GM12878 (cell line): Measurements from ENCODE around the gene HINT1. TPM values are rescaled to one million over a fixed set of nuclear protein-coding genes. Genes with fewer than 3 reads are reported as not detected.

ENCODE experiments used
- BACH1 ChIP-seq: fragments of 450-650 bp; IDR thresholded peaks from 2 replicates; pipeline ENCODE4 v1.6.1; 2017; ENCODE audit warnings: mild to moderate bottlenecking, borderline replicate concordance
- CEBPZ ChIP-seq: fragments of 150-350 bp; IDR thresholded peaks from 2 replicates; pipeline ENCODE4 v1.6.1; 2016; ENCODE audit warnings: low read depth, low read length
- CREM ChIP-seq: IDR thresholded peaks from 2 replicates; pipeline ENCODE4 v1.6.1; 2014; ENCODE audit warnings: antibody characterized with exemption, low read depth
- E2F4 ChIP-seq: IDR thresholded peaks from 2 replicates; pipeline ENCODE4 v1.6.1; 2012; ENCODE audit warnings: low read depth, low read length, improper control_type of control experiment
- FOXM1 ChIP-seq: IDR thresholded peaks from 2 replicates; pipeline ENCODE4 v1.6.1; 2012; ENCODE audit warnings: low read depth, mild to moderate bottlenecking, inconsistent platforms, low read length, moderate library complexity
- IKZF1 ChIP-seq: fragments of 450-650 bp; conservative IDR thresholded peaks from 2 replicates; pipeline ENCODE4 v1.6.1; 2017; ENCODE audit warnings: antibody characterized with exemption, mild to moderate bottlenecking
- LARP7 ChIP-seq: fragments of 450-650 bp; IDR thresholded peaks from 2 replicates; pipeline ENCODE4 v1.6.1; 2017; ENCODE audit warnings: mild to moderate bottlenecking
- MLLT1 ChIP-seq: fragments of 450-650 bp; IDR thresholded peaks from 2 replicates; pipeline ENCODE4 v1.6.1; 2016; ENCODE audit warnings: mild to moderate bottlenecking
- MXI1 ChIP-seq: fragments of 150-350 bp; IDR thresholded peaks from 2 replicates; pipeline ENCODE4 v1.6.1; 2011; ENCODE audit warnings: low read depth, mild to moderate bottlenecking, inconsistent platforms, low read length, improper control_type of control experiment
- NFYB ChIP-seq: IDR thresholded peaks from 2 replicates; pipeline ENCODE4 v1.6.1; 2011; ENCODE audit warnings: low read depth, mild to moderate bottlenecking, low read length, improper control_type of control experiment, moderate library complexity; ENCODE audit not compliant: insufficient read depth
- NKRF ChIP-seq: fragments of 450-650 bp; conservative IDR thresholded peaks from 2 replicates; pipeline ENCODE4 v1.6.1; 2017; ENCODE audit warnings: mild to moderate bottlenecking, moderate library complexity
- NR2C1 ChIP-seq: fragments of 450-650 bp; IDR thresholded peaks from 2 replicates; pipeline ENCODE4 v1.6.1; 2017; ENCODE audit warnings: antibody characterized with exemption, mild to moderate bottlenecking, moderate library complexity
- NR2C2 ChIP-seq: IDR thresholded peaks from 2 replicates; pipeline ENCODE4 v1.6.1; 2011; ENCODE audit warnings: borderline replicate concordance, low read depth; ENCODE audit not compliant: control insufficient read depth, insufficient read length
- SMARCA5 ChIP-seq: fragments of 450-650 bp; IDR thresholded peaks from 2 replicates; pipeline ENCODE4 v1.6.1; 2017; ENCODE audit warnings: mild to moderate bottlenecking
- TBL1XR1 ChIP-seq: IDR thresholded peaks from 2 replicates; pipeline ENCODE4 v1.6.1; 2012; ENCODE audit warnings: low read depth, low read length, improper control_type of control experiment
- ZBTB4 ChIP-seq: fragments of 450-650 bp; formaldehyde crosslinking; IDR thresholded peaks from 2 replicates; pipeline ENCODE4 v1.4.0; 2022; ENCODE audit warnings: mild to moderate bottlenecking, moderate library complexity
- ZNF384 ChIP-seq: IDR thresholded peaks from 2 replicates; pipeline ENCODE4 v1.6.1; 2012; ENCODE audit warnings: low read depth, mild to moderate bottlenecking, low read length, improper control_type of control experiment, borderline replicate concordance
- polyA plus RNA-seq, 11 experiments: library from polyadenylated mRNA; depleted of rRNA in 4 of 11; unstranded in 6 of 11; stranded (reverse) in 5 of 11; fragments of >200 nt; fragmentation: Nextera tagmentation in 4 of 11; fragmentation: Illumina TruSeq in 1 of 11; extraction: Ambion mirVana in 4 of 11; extraction: Trizol in 1 of 11; gene quantifications; 1 replicate in 1 of 11; 2 replicates in 10 of 11; pipeline versions ENCODE4 v1.2.1 to v1.2.3, GENCODE V29; 2011 to 2016; ENCODE audit warnings: inconsistent platforms in 2 of 11, missing spikeins in 2 of 11, low read depth in 1 of 11
- total RNA-seq, 4 experiments: library from RNA; depleted of rRNA in 3 of 4; stranded (reverse); fragments of >200 nt in 3 of 4; fragmentation: Illumina TruSeq in 1 of 4; extraction: Trizol in 1 of 4; gene quantifications; 2 replicates each; pipeline versions ENCODE4 v1.2.1 to v1.2.3, GENCODE V29; 2013 to 2021

HINT1 gene
- total and polyA plus RNA-seq, 10 of the 15 experiments (the other 5 are each of a cell fraction or from before 2014, with no cell fraction given): 253 to 997 (median 562) TPM

- peak; percentile 48; the same call in 1 of the 2 replicates for TF ChIP-seq IKZF1
- 0 out of 2 replicates have a peak, but pooled peaks have one; percentile 17 for TF ChIP-seq SMARCA5
- TF ChIP-seq FOXM1: no peak
- peak; percentile 59; the same call in 1 of the 2 replicates for TF ChIP-seq TBL1XR1
- peak; percentile 80 for TF ChIP-seq MXI1
- TF ChIP-seq CREM: peak; percentile 96
- peak; percentile 66 for TF ChIP-seq NR2C1
- TF ChIP-seq CEBPZ: no peak
- no peak for TF ChIP-seq BACH1
- TF ChIP-seq E2F4: peak; percentile 58; the same call in 1 of the 2 replicates
- peak; percentile 82 for TF ChIP-seq NKRF
- peak; percentile 87 for TF ChIP-seq NFYB
- peak; percentile 31 for TF ChIP-seq MLLT1
- TF ChIP-seq NR2C2: no peak
- peak; percentile 57; the same call in 1 of the 2 replicates for TF ChIP-seq LARP7
- no peak for TF ChIP-seq ZBTB4
- TF ChIP-seq ZNF384: no peak
These were observed 5.7 kb upstream of the HINT1 start, which contains the start of gene LYRM7 (continued) for GRCh38 chr5:131170540-131171275.
